ENCODE data around the gene CGB1. TPM values are rescaled to one million over a fixed set of nuclear protein-coding genes. Genes with fewer than 3 reads are reported as not detected.

Gene CGB1
- total RNA-seq, 1 experiment from 2014 or later, result not detected

DNA sequence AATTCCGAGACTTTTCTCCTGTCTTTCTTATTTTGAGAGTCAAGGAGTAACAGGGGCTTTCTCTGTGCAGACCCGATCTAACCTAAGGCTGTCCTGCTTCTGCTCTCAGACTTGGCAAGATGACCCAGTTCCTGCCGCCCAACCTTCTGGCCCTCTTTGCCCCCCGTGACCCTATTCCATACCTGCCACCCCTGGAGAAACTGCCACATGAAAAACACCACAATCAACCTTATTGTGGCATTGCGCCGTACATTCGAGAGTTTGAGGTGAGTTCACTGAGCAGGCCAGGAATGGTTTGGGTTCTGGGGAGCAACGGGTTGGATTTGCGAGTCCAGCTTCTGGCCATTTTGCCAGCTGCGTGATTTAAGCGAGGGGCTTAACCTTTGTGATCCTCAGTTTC, 49.6 kb upstream of the CGB1 start (continued):
- TF ChIP-seq CBFB (CRISPR knock-in tag; IDR thresholded peaks at IDR 0.05; ENCODE audit: low read depth), result no peak
- TF ChIP-seq, protein P1, sequence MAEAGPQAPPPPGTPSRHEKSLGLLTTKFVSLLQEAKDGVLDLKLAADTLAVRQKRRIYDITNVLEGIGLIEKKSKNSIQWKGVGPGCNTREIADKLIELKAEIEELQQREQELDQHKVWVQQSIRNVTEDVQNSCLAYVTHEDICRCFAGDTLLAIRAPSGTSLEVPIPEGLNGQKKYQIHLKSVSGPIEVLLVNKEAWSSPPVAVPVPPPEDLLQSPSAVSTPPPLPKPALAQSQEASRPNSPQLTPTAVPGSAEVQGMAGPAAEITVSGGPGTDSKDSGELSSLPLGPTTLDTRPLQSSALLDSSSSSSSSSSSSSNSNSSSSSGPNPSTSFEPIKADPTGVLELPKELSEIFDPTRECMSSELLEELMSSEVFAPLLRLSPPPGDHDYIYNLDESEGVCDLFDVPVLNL (CRISPR knock-in tag; IDR thresholded peaks at IDR 0.05; ENCODE audit: borderline replicate concordance, low read depth), result no peak

DNA sequence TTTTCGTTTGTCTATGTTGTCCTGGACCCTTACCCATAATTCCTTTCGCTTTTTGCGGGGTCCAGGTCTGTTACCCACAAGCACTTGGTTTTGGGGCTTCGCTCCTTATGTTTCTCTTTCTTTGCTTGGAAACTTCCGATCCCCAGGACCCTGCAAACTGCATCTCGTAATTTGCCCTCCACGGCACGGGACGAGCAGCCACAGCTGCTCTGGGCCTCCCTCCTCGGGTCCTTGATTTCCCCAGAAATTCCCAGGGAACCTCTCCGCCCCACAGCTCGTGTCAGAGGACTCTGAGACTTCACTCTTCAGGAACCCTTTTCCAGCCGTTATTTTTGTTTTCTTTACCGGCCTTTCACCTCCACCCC, 49.2 kb upstream of the CGB1 start:
- CTCF ChIA-PET, result interaction anchor here (0.5 to 2.4 kb wide), 2 partner anchors 12 to 111 kb away, joined by 3 to 11 read pairs; no protein-coding TSS in a partner anchor
- peak overlapping the region; percentile 97 for H3K27ac Mint-ChIP-seq
- peak overlapping the region; percentile 96 for H3K4me3 Mint-ChIP-seq
- H3K9me3 Mint-ChIP-seq, result peaks cover 3% of the 10 kb centered on the region; the same call in 1 of the 2 replicates
- DNase-seq (ENCODE audit: low spot score) (no peak), ATAC-seq (no peak)
- POLR2A ChIA-PET, result no interaction called here
- TF ChIP-seq, protein P2, sequence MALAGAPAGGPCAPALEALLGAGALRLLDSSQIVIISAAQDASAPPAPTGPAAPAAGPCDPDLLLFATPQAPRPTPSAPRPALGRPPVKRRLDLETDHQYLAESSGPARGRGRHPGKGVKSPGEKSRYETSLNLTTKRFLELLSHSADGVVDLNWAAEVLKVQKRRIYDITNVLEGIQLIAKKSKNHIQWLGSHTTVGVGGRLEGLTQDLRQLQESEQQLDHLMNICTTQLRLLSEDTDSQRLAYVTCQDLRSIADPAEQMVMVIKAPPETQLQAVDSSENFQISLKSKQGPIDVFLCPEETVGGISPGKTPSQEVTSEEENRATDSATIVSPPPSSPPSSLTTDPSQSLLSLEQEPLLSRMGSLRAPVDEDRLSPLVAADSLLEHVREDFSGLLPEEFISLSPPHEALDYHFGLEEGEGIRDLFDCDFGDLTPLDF (CRISPR knock-in tag; IDR thresholded peaks at IDR 0.05), result no peak
- no peak for TF ChIP-seq MYBL2 (CRISPR knock-in tag; IDR thresholded peaks at IDR 0.05)
- TF ChIP-seq, protein P3, sequence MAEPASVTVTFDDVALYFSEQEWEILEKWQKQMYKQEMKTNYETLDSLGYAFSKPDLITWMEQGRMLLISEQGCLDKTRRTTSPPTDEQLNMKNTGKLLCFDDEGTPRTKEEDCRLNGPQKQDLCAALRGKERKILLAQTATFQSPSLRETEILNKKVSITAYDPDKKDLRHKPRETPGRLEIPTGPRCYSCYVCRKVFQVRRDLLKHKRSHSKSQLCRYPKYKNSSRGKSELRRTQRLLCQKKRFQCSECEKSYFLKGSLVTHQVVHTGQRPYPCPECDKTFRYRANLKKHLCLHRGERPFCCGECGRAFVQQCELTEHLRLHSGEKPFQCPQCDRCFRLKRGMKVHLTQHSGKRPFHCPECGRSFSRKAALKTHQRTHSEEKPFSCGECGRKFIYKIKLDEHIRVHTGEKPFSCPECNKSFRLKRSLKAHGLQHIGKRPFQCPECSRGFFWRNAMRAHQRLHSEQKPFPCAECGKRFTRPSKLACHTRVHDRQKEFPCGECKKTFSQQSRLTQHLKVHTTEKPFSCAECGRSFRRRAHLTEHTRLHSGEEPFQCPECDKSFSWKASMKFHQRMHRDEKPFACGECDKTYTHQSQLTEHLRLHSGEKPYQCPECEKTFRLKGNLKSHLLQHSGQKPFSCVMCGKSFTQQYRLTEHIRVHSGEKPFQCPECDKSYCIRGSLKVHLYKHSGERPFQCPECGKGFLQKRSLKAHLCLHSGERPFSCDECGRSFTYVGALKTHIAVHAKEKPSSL (CRISPR knock-in tag; conservative IDR thresholded peaks at IDR 0.05), result no peak
- TF ChIP-seq, protein P4, sequence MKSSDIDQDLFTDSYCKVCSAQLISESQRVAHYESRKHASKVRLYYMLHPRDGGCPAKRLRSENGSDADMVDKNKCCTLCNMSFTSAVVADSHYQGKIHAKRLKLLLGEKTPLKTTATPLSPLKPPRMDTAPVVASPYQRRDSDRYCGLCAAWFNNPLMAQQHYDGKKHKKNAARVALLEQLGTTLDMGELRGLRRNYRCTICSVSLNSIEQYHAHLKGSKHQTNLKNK (CRISPR knock-in tag; IDR thresholded peaks at IDR 0.05), result no peak
- TF ChIP-seq, protein P5, sequence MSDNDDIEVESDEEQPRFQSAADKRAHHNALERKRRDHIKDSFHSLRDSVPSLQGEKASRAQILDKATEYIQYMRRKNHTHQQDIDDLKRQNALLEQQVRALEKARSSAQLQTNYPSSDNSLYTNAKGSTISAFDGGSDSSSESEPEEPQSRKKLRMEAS (CRISPR knock-in tag; IDR thresholded peaks at IDR 0.05), result no peak
- TF ChIP-seq FOXJ3 (CRISPR knock-in tag; IDR thresholded peaks at IDR 0.05; ENCODE audit: borderline replicate concordance), result no peak
- TF ChIP-seq, protein P6, sequence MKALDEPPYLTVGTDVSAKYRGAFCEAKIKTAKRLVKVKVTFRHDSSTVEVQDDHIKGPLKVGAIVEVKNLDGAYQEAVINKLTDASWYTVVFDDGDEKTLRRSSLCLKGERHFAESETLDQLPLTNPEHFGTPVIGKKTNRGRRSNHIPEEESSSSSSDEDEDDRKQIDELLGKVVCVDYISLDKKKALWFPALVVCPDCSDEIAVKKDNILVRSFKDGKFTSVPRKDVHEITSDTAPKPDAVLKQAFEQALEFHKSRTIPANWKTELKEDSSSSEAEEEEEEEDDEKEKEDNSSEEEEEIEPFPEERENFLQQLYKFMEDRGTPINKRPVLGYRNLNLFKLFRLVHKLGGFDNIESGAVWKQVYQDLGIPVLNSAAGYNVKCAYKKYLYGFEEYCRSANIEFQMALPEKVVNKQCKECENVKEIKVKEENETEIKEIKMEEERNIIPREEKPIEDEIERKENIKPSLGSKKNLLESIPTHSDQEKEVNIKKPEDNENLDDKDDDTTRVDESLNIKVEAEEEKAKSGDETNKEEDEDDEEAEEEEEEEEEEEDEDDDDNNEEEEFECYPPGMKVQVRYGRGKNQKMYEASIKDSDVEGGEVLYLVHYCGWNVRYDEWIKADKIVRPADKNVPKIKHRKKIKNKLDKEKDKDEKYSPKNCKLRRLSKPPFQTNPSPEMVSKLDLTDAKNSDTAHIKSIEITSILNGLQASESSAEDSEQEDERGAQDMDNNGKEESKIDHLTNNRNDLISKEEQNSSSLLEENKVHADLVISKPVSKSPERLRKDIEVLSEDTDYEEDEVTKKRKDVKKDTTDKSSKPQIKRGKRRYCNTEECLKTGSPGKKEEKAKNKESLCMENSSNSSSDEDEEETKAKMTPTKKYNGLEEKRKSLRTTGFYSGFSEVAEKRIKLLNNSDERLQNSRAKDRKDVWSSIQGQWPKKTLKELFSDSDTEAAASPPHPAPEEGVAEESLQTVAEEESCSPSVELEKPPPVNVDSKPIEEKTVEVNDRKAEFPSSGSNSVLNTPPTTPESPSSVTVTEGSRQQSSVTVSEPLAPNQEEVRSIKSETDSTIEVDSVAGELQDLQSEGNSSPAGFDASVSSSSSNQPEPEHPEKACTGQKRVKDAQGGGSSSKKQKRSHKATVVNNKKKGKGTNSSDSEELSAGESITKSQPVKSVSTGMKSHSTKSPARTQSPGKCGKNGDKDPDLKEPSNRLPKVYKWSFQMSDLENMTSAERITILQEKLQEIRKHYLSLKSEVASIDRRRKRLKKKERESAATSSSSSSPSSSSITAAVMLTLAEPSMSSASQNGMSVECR (CRISPR knock-in tag; IDR thresholded peaks at IDR 0.05; ENCODE audit: borderline replicate concordance), result no peak
- TF ChIP-seq JUN (CRISPR knock-in tag; IDR thresholded peaks at IDR 0.05), result no peak
- TF ChIP-seq, protein P7, sequence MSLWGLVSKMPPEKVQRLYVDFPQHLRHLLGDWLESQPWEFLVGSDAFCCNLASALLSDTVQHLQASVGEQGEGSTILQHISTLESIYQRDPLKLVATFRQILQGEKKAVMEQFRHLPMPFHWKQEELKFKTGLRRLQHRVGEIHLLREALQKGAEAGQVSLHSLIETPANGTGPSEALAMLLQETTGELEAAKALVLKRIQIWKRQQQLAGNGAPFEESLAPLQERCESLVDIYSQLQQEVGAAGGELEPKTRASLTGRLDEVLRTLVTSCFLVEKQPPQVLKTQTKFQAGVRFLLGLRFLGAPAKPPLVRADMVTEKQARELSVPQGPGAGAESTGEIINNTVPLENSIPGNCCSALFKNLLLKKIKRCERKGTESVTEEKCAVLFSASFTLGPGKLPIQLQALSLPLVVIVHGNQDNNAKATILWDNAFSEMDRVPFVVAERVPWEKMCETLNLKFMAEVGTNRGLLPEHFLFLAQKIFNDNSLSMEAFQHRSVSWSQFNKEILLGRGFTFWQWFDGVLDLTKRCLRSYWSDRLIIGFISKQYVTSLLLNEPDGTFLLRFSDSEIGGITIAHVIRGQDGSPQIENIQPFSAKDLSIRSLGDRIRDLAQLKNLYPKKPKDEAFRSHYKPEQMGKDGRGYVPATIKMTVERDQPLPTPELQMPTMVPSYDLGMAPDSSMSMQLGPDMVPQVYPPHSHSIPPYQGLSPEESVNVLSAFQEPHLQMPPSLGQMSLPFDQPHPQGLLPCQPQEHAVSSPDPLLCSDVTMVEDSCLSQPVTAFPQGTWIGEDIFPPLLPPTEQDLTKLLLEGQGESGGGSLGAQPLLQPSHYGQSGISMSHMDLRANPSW (CRISPR knock-in tag; conservative IDR thresholded peaks at IDR 0.05; ENCODE audit: low read depth), result no peak
- TF ChIP-seq, protein P8, sequence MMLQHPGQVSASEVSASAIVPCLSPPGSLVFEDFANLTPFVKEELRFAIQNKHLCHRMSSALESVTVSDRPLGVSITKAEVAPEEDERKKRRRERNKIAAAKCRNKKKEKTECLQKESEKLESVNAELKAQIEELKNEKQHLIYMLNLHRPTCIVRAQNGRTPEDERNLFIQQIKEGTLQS (CRISPR knock-in tag; conservative IDR thresholded peaks at IDR 0.05), result no peak
- peaks cover 11% of the 10 kb centered on the region for H3K27me3 Mint-ChIP-seq (ENCODE audit: low read depth)
- H3K36me3 Mint-ChIP-seq, result peaks cover 33% of the 10 kb centered on the region
- H3K4me1 Mint-ChIP-seq, result peaks cover 17% of the 10 kb centered on the region

Data from WTC11 (cell line).